HL-60 (cell line): ENCODE data around the gene SH3PXD2A.

Experiments
- DNase-seq, 2 experiments: peaks; one replicate each; pipeline ENCODE4 v3.0.0-alpha.2; 2010 to 2020; ENCODE audit warnings: low read depth in 1 of 2, low spot score in 1 of 2
- H3K27ac ChIP-seq: fragments of 250-450 bp; sonication (Bioruptor Pico); replicated peaks from 2 replicates; pipeline ENCODE4 v1.5.1; 2020; ENCODE audit warnings: mild to moderate bottlenecking, moderate library complexity
- H3K27me3 ChIP-seq: fragments of 250-450 bp; sonication (Bioruptor Pico); 2 replicates; pipeline ENCODE4 v1.5.1; 2021; ENCODE audit warnings: mild to moderate bottlenecking, moderate library complexity; ENCODE audit not compliant: insufficient read depth, poor library complexity, severe bottlenecking
- H3K4me3 ChIP-seq: replicated peaks from 2 replicates; pipeline ENCODE4 v1.5.1; 2011; ENCODE audit warnings: mild to moderate bottlenecking, control low read depth, low read length; ENCODE audit not compliant: insufficient read depth
- GABPA ChIP-seq: IDR thresholded peaks from 2 replicates; pipeline ENCODE4 v1.6.1; 2012; ENCODE audit warnings: low read depth
- POLR2AphosphoS5 ChIP-seq: IDR thresholded peaks from 2 replicates; pipeline ENCODE4 v1.6.1; 2012; ENCODE audit warnings: low read depth
- SPI1 ChIP-seq: IDR thresholded peaks from 2 replicates; pipeline ENCODE4 v1.6.1; 2012; ENCODE audit warnings: low read depth, mild to moderate bottlenecking, borderline replicate concordance
- TF ChIP-seq, protein P1 (sequence below): IDR thresholded peaks from one replicate; pipeline ENCODE4 v1.5.1; 2011; ENCODE audit warnings: low read length, control low read depth, inconsistent platforms; ENCODE audit not compliant: insufficient read depth
- TF ChIP-seq, protein P2 (sequence below): IDR thresholded peaks from 2 replicates; pipeline ENCODE4 v1.6.1; 2012; ENCODE audit warnings: low read depth; ENCODE audit not compliant: insufficient replicate concordance

SH3PXD2A gene

DNA sequence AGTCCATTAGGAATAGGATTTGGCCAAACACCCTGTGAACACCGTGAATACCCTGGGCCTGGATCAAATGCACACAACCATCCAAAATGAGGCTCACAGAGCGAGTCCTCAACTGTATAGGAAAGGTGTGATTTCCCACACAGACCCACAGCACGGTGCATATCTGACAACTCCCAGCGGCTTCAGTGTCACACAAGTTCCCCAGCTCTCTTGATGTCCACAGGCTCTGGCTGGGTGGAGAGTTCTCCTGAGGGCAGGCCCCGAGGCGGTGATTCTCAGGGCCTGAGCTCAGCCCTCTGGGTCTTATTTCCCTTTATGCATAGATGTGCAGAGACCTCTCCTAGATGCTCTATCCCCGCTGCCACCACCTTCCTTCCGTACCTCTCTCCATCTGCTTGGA is 64.1 kb downstream of the SH3PXD2A start:
- TF ChIP-seq SPI1 (no peak), GABPA (no peak), POLR2AphosphoS5 (no peak)
- TF ChIP-seq, protein P1, sequence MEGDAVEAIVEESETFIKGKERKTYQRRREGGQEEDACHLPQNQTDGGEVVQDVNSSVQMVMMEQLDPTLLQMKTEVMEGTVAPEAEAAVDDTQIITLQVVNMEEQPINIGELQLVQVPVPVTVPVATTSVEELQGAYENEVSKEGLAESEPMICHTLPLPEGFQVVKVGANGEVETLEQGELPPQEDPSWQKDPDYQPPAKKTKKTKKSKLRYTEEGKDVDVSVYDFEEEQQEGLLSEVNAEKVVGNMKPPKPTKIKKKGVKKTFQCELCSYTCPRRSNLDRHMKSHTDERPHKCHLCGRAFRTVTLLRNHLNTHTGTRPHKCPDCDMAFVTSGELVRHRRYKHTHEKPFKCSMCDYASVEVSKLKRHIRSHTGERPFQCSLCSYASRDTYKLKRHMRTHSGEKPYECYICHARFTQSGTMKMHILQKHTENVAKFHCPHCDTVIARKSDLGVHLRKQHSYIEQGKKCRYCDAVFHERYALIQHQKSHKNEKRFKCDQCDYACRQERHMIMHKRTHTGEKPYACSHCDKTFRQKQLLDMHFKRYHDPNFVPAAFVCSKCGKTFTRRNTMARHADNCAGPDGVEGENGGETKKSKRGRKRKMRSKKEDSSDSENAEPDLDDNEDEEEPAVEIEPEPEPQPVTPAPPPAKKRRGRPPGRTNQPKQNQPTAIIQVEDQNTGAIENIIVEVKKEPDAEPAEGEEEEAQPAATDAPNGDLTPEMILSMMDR = no peak
- TF ChIP-seq, protein P2, sequence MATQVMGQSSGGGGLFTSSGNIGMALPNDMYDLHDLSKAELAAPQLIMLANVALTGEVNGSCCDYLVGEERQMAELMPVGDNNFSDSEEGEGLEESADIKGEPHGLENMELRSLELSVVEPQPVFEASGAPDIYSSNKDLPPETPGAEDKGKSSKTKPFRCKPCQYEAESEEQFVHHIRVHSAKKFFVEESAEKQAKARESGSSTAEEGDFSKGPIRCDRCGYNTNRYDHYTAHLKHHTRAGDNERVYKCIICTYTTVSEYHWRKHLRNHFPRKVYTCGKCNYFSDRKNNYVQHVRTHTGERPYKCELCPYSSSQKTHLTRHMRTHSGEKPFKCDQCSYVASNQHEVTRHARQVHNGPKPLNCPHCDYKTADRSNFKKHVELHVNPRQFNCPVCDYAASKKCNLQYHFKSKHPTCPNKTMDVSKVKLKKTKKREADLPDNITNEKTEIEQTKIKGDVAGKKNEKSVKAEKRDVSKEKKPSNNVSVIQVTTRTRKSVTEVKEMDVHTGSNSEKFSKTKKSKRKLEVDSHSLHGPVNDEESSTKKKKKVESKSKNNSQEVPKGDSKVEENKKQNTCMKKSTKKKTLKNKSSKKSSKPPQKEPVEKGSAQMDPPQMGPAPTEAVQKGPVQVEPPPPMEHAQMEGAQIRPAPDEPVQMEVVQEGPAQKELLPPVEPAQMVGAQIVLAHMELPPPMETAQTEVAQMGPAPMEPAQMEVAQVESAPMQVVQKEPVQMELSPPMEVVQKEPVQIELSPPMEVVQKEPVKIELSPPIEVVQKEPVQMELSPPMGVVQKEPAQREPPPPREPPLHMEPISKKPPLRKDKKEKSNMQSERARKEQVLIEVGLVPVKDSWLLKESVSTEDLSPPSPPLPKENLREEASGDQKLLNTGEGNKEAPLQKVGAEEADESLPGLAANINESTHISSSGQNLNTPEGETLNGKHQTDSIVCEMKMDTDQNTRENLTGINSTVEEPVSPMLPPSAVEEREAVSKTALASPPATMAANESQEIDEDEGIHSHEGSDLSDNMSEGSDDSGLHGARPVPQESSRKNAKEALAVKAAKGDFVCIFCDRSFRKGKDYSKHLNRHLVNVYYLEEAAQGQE = no peak
- H3K27ac ChIP-seq = no peak overlapping the region
- no peak overlapping the region for H3K4me3 ChIP-seq
- no peaks in the 10 kb centered on the region for H3K27me3 ChIP-seq
- no peak for DNase-seq

DNA sequence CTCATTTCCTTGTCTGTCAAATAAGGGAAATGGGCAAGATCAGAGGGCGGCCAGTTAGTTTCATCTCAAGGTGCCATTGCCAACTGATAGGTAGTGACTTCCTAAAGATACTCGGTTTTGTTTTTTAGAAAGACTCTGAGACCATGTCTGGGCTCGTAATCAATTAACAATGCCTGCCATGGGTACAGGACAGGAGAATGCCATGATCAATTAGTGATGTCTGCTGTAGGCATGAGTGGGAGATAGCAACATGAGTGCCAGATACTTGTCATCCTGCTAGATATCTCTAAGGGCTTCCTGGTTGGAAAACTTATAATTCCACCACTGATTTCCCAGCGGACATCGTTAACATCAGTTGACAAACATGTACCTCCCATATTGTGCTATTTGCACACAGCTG is 64.8 kb downstream of the SH3PXD2A start:
- Histone ChIP-seq H3K27me3 (no peaks in the 10 kb centered on the region), H3K4me3 (no peak overlapping the region), H3K27ac (no peak overlapping the region)
- TF ChIP-seq, protein P2 = no peak
- TF ChIP-seq GABPA (no peak), SPI1 (no peak), POLR2AphosphoS5 (no peak)
- TF ChIP-seq, protein P1 = no peak
- no peak for DNase-seq

DNA sequence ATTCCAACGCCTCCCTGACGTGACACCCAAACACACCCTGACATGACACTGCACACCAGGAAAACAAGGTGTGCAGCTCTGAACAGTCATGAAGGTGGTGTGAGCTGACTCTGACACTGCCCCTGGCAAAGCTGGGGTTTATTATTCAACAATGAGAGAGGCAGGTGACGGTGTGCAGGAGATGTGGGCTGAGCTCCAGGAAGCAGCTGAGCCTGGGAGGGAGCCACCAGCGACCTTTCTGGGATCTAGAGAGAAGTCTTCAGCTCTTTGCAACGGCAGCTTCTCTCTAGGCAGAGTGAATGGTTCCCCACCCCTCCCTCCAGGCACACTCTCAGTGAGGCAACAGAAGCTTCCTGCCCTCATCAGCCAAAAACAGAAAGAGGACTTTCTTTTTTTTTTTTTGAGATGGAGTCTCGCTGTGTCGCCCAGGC is 65.6 kb downstream of the SH3PXD2A start:
- Histone ChIP-seq H3K4me3 (no peak overlapping the region), H3K27ac (peak overlapping the region; percentile 37; the same call in 1 of the 2 replicates), H3K27me3 (no peaks in the 10 kb centered on the region)
- peak in 1 of 2 experiments; percentile 67 for DNase-seq
- TF ChIP-seq POLR2AphosphoS5 (no peak), SPI1 (no peak), GABPA (no peak)
- TF ChIP-seq, protein P1 = no peak
- TF ChIP-seq, protein P2 = no peak
